HL-60 (cell line): Measurements from ENCODE around the gene IL23R.

ENCODE experiments used
- POLR2AphosphoS5 ChIP-seq: IDR thresholded peaks from 2 replicates; pipeline ENCODE4 v1.6.1; 2012; ENCODE audit warnings: low read depth
- SPI1 ChIP-seq: IDR thresholded peaks from 2 replicates; pipeline ENCODE4 v1.6.1; 2012; ENCODE audit warnings: low read depth, mild to moderate bottlenecking, borderline replicate concordance
- TF ChIP-seq, protein P1 (sequence below): IDR thresholded peaks from one replicate; pipeline ENCODE4 v1.5.1; 2011; ENCODE audit warnings: low read length, control low read depth, inconsistent platforms; ENCODE audit not compliant: insufficient read depth
- TF ChIP-seq, protein P2 (sequence below): IDR thresholded peaks from 2 replicates; pipeline ENCODE4 v1.6.1; 2012; ENCODE audit warnings: low read depth; ENCODE audit not compliant: insufficient replicate concordance

DNA sequence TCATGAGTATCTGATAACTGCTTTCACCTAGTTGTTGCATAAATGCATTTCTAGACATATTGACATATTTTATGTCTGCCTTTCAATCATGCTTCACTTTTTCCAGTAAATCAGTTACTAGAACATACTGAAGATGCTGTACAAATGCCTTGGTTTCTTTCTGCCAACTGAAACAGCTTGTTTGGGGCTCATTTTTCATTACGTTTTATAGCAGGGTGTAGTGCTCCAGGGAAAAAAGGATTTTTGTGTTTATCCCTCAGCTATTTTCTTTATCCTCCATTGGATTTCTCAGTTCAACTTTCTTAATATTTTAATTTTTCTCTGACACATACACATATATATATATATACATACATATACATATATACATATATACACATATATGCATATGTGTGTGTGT lies 51.7 kb downstream of the IL23R start:
- TF ChIP-seq, protein P1, sequence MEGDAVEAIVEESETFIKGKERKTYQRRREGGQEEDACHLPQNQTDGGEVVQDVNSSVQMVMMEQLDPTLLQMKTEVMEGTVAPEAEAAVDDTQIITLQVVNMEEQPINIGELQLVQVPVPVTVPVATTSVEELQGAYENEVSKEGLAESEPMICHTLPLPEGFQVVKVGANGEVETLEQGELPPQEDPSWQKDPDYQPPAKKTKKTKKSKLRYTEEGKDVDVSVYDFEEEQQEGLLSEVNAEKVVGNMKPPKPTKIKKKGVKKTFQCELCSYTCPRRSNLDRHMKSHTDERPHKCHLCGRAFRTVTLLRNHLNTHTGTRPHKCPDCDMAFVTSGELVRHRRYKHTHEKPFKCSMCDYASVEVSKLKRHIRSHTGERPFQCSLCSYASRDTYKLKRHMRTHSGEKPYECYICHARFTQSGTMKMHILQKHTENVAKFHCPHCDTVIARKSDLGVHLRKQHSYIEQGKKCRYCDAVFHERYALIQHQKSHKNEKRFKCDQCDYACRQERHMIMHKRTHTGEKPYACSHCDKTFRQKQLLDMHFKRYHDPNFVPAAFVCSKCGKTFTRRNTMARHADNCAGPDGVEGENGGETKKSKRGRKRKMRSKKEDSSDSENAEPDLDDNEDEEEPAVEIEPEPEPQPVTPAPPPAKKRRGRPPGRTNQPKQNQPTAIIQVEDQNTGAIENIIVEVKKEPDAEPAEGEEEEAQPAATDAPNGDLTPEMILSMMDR, result no peak
- TF ChIP-seq SPI1 (no peak), POLR2AphosphoS5 (no peak)
- TF ChIP-seq, protein P2, sequence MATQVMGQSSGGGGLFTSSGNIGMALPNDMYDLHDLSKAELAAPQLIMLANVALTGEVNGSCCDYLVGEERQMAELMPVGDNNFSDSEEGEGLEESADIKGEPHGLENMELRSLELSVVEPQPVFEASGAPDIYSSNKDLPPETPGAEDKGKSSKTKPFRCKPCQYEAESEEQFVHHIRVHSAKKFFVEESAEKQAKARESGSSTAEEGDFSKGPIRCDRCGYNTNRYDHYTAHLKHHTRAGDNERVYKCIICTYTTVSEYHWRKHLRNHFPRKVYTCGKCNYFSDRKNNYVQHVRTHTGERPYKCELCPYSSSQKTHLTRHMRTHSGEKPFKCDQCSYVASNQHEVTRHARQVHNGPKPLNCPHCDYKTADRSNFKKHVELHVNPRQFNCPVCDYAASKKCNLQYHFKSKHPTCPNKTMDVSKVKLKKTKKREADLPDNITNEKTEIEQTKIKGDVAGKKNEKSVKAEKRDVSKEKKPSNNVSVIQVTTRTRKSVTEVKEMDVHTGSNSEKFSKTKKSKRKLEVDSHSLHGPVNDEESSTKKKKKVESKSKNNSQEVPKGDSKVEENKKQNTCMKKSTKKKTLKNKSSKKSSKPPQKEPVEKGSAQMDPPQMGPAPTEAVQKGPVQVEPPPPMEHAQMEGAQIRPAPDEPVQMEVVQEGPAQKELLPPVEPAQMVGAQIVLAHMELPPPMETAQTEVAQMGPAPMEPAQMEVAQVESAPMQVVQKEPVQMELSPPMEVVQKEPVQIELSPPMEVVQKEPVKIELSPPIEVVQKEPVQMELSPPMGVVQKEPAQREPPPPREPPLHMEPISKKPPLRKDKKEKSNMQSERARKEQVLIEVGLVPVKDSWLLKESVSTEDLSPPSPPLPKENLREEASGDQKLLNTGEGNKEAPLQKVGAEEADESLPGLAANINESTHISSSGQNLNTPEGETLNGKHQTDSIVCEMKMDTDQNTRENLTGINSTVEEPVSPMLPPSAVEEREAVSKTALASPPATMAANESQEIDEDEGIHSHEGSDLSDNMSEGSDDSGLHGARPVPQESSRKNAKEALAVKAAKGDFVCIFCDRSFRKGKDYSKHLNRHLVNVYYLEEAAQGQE, result no peak
